ENCODE data around the gene DDIT3.

DNA sequence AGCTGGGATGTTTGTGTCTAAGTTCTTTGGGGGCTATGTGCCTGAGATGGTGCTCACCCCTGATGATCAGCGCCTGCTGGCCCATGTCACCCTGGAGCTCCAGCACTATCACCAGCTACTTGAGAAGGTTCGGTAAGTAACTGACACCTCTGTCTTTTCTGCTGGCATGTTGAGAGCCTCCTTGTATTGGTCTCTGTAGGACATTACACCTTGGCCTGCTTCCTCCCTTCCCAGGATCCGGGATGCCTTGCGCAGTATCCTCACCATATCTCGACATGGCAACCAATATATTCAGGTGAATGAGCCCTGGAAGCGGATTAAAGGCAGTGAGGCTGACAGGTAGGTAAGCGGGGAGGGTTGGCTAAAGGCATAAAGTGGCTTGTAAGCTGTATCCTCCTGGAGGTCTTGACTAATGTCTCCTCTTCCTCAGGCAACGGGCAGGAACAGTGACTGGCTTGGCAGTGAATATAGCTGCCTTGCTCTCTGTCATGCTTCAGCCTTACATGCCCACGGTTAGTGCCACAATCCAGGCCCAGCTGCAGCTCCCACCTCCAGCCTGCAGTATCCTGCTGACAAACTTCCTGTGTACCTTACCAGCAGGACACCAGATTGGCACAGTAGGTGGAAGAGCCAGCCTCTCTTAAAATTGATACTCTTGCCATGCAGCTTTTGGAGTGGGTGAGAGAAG is 5.5 kb downstream of the DDIT3 start:
- no peak for TF ChIP-seq ELF4 (CRISPR knock-in tag; IDR thresholded peaks at IDR 0.05; ENCODE audit: low read depth)
- TF ChIP-seq, protein P1, sequence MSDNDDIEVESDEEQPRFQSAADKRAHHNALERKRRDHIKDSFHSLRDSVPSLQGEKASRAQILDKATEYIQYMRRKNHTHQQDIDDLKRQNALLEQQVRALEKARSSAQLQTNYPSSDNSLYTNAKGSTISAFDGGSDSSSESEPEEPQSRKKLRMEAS (CRISPR knock-in tag; IDR thresholded peaks at IDR 0.05), result no peak

All from WTC11 (cell line).